Smooth muscle cell (in vitro differentiated cells): Measurements from ENCODE around the gene WDR88. TPM values are rescaled to one million over a fixed set of nuclear protein-coding genes. Genes with fewer than 3 reads are reported as not detected.
"Not testable (repeated sequence)": the region's sequence is repeated elsewhere in the genome, so short reads cannot be mapped to it uniquely, and the experiment has no call there.

Experiments used
- DNase-seq: peaks from one replicate; lab custom pipeline; 2025; ENCODE audit not compliant: unreplicated experiment; lab: John Stamatoyannopoulos, UW
- H2AFZ ChIP-seq: fragments of 200-600 bp; sonication (generic); 2 replicates; pipeline ENCODE4 v1.6.0; 2016; ENCODE audit warnings: antibody characterized with exemption, low read depth, mild to moderate bottlenecking
- H3F3A ChIP-seq: fragments of 200-600 bp; sonication (generic); 2 replicates; pipeline ENCODE4 v1.6.0; 2017; ENCODE audit warnings: antibody characterized with exemption, low read depth
- H3K27ac ChIP-seq: fragments of 200-600 bp; sonication (generic); 2 replicates; pipeline ENCODE4 v1.5.1; 2016; ENCODE audit warnings: low read depth, mild to moderate bottlenecking
- H3K27me3 ChIP-seq: fragments of 200-600 bp; sonication (generic); 2 replicates; pipeline ENCODE4 v1.6.1; 2016; ENCODE audit warnings: low read depth, mild to moderate bottlenecking
- H3K36me3 ChIP-seq: fragments of 200-600 bp; sonication (generic); 2 replicates; pipeline ENCODE4 v1.5.1; 2016; ENCODE audit warnings: low read depth
- H3K4me1 ChIP-seq: fragments of 200-600 bp; sonication (generic); 2 replicates; pipeline ENCODE4 v1.5.1; 2016; ENCODE audit warnings: low read depth
- H3K4me2 ChIP-seq: fragments of 200-600 bp; sonication (generic); 2 replicates; pipeline ENCODE4 v1.6.0; 2016; ENCODE audit warnings: mild to moderate bottlenecking
- H3K4me3 ChIP-seq: fragments of 200-600 bp; sonication (generic); 2 replicates; pipeline ENCODE4 v1.5.1; 2016; ENCODE audit warnings: mild to moderate bottlenecking
- H3K79me2 ChIP-seq: fragments of 200-600 bp; sonication (generic); 2 replicates; pipeline ENCODE4 v1.6.0; 2016; ENCODE audit warnings: low read depth, mild to moderate bottlenecking
- H3K9ac ChIP-seq: fragments of 200-600 bp; sonication (generic); 2 replicates; pipeline ENCODE4 v1.6.0; 2016; ENCODE audit warnings: low read depth
- H3K9me3 ChIP-seq: fragments of 200-600 bp; sonication (generic); replicated peaks from 2 replicates; pipeline ENCODE4 v1.5.1; 2016; ENCODE audit warnings: low read depth
- H4K20me1 ChIP-seq: fragments of 200-600 bp; sonication (generic); 2 replicates; pipeline ENCODE4 v1.6.0; 2016; ENCODE audit warnings: low read depth
- WGBS: methylation state at CpG from one replicate; pipeline ENCODE4 v1.1.7; 2016; ENCODE audit warnings: low lambda C conversion rate; 5-methylcytosine and 5-hydroxymethylcytosine counted together
- polyA plus RNA-seq: library from polyadenylated mRNA; unstranded; fragments of >200 nt; fragmentation: Nextera tagmentation; extraction: Ambion mirVana; gene quantifications from 2 replicates; pipeline ENCODE4 v1.2.1, GENCODE V29; 2016
- total RNA-seq: library from RNA; depleted of rRNA; stranded (reverse); fragments of >200 nt; gene quantifications from 2 replicates; pipeline ENCODE4 v1.2.3, GENCODE V29; 2014
- TF ChIP-seq, protein P1 (sequence below): fragments of 200-600 bp; sonication (generic); IDR thresholded peaks from 2 replicates; pipeline ENCODE4 v1.5.1; 2017; ENCODE audit warnings: borderline replicate concordance, mild to moderate bottlenecking, antibody characterized with exemption; ENCODE audit not compliant: insufficient read depth, poor library complexity, severe bottlenecking

The WDR88 gene
- total and polyA plus RNA-seq, 2 experiments from 2014 or later: not detected

DNA sequence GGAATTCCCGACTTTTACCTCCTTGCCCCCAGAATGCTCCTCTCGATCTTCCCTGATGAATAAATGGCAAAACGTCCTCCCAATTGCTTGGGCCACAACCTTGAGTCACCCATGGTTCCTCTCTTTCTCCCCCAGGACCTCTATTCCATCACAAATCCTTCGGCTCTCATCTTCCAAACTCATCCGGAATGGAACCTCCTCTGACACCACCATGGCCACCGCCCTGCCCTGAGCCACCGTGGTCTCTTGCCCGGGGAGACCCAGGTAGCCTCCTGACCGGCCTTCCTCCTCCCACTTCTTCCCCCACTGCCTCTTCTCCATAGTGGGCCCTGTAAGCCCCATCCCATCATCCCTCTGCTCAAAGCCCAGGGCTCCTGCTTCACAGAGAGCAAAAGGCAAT lies 88.8 kb downstream of the WDR88 start:
- peaks cover 36% of the 10 kb centered on the region for H3K27me3 ChIP-seq
- WGBS: 87% methylated on average over 9 of the region's 9 CpGs
- H3F3A ChIP-seq: no peaks in the 10 kb centered on the region
- H3K9me3 ChIP-seq: no peaks in the 10 kb centered on the region
- no peak overlapping the region for H3K4me3 ChIP-seq
- H3K27ac ChIP-seq: no peak overlapping the region
- H3K36me3 ChIP-seq: no peaks in the 10 kb centered on the region
- no peaks in the 10 kb centered on the region for H4K20me1 ChIP-seq
- DNase-seq: no peak
- no peak overlapping the region for H3K4me2 ChIP-seq
- H3K79me2 ChIP-seq: no peaks in the 10 kb centered on the region
- H3K9ac ChIP-seq: no peak overlapping the region
- H2AFZ ChIP-seq: no peak overlapping the region
- TF ChIP-seq, protein P1, sequence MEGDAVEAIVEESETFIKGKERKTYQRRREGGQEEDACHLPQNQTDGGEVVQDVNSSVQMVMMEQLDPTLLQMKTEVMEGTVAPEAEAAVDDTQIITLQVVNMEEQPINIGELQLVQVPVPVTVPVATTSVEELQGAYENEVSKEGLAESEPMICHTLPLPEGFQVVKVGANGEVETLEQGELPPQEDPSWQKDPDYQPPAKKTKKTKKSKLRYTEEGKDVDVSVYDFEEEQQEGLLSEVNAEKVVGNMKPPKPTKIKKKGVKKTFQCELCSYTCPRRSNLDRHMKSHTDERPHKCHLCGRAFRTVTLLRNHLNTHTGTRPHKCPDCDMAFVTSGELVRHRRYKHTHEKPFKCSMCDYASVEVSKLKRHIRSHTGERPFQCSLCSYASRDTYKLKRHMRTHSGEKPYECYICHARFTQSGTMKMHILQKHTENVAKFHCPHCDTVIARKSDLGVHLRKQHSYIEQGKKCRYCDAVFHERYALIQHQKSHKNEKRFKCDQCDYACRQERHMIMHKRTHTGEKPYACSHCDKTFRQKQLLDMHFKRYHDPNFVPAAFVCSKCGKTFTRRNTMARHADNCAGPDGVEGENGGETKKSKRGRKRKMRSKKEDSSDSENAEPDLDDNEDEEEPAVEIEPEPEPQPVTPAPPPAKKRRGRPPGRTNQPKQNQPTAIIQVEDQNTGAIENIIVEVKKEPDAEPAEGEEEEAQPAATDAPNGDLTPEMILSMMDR: no peak
- H3K4me1 ChIP-seq: no peaks in the 10 kb centered on the region

GRCh38 chr19:33221638-33222037 lies 89.7 kb downstream of the WDR88 start:
- no peaks in the 10 kb centered on the region for H3F3A ChIP-seq
- H3K36me3 ChIP-seq: no peaks in the 10 kb centered on the region
- H3K4me3 ChIP-seq: no peak overlapping the region
- H3K4me2 ChIP-seq: no peak overlapping the region
- H3K9ac ChIP-seq: no peak overlapping the region
- H3K27ac ChIP-seq: no peak overlapping the region
- TF ChIP-seq, protein P1: no peak
- H2AFZ ChIP-seq: no peak overlapping the region
- 90% methylated on average over 6 of the region's 6 CpGs for WGBS
- H3K4me1 ChIP-seq: no peaks in the 10 kb centered on the region
- no peaks in the 10 kb centered on the region for H3K9me3 ChIP-seq
- peaks cover 45% of the 10 kb centered on the region for H3K27me3 ChIP-seq
- no peak for DNase-seq
- no peaks in the 10 kb centered on the region for H4K20me1 ChIP-seq
- no peaks in the 10 kb centered on the region for H3K79me2 ChIP-seq

- not testable (repeated sequence) for H3K4me3 ChIP-seq, H3K4me1 ChIP-seq, H2AFZ ChIP-seq, H3K79me2 ChIP-seq, H3K4me2 ChIP-seq, H3K36me3 ChIP-seq, H3F3A ChIP-seq, H3K9ac ChIP-seq, DNase-seq, H3K9me3 ChIP-seq, H3K27ac ChIP-seq, H4K20me1 ChIP-seq
- 97% methylated on average over 2 of the region's 2 CpGs for WGBS
- H3K27me3 ChIP-seq: peaks cover 51% of the 10 kb centered on the region
These were observed 90.3 kb downstream of the WDR88 start for GRCh38 chr19:33222255-33222654.

GRCh38 chr19:33224694-33225457 lies 93.0 kb downstream of the WDR88 start:
- no peaks in the 10 kb centered on the region for H3K79me2 ChIP-seq
- peaks cover 63% of the 10 kb centered on the region for H3K27me3 ChIP-seq
- H3F3A ChIP-seq: no peaks in the 10 kb centered on the region
- DNase-seq: no peak
- TF ChIP-seq, protein P1: no peak
- H3K4me2 ChIP-seq: peak overlapping the region; percentile 72
- no peak overlapping the region for H2AFZ ChIP-seq
- H3K4me1 ChIP-seq: no peaks in the 10 kb centered on the region
- peaks cover 9% of the 10 kb centered on the region for H3K9me3 ChIP-seq
- no peaks in the 10 kb centered on the region for H4K20me1 ChIP-seq
- no peak overlapping the region for H3K9ac ChIP-seq
- no peak overlapping the region for H3K27ac ChIP-seq
- no peaks in the 10 kb centered on the region for H3K36me3 ChIP-seq
- peak overlapping the region; percentile 34 for H3K4me3 ChIP-seq
- 74% methylated on average over 15 of the region's 18 CpGs for WGBS

Other genes with a start within 250 kb of the WDR88 start
- 11.7 and 19.3 TPM in 2 replicates for gene CEP89, start 160.2 kb upstream of the WDR88 start, total RNA-seq
- 18.5 and 19.6 TPM in 2 replicates for gene CEP89, start 160.2 kb upstream of the WDR88 start, polyA plus RNA-seq
- gene FAAP24, start 159.9 kb upstream of the WDR88 start, total RNA-seq: 2.2 and 4.7 TPM in 2 replicates
- 5.3 and 6.3 TPM in 2 replicates for gene FAAP24, start 159.9 kb upstream of the WDR88 start, polyA plus RNA-seq
- 3.5 and 4.9 TPM in 2 replicates for gene RHPN2, start 67.2 kb upstream of the WDR88 start, total RNA-seq
- gene RHPN2, start 67.2 kb upstream of the WDR88 start, polyA plus RNA-seq: 1.2 and 4.3 TPM in 2 replicates
- 2.8 and 5.1 TPM in 2 replicates for gene GPATCH1, start 50.9 kb upstream of the WDR88 start, total RNA-seq
- 4.3 TPM in 2 replicates for gene GPATCH1, start 50.9 kb upstream of the WDR88 start, polyA plus RNA-seq
- gene LRP3, start 62.2 kb downstream of the WDR88 start, total RNA-seq: 13.5 and 17.3 TPM in 2 replicates
- 21.4 and 30.5 TPM in 2 replicates for gene LRP3, start 62.2 kb downstream of the WDR88 start, polyA plus RNA-seq
- gene SLC7A10, start 93.7 kb downstream of the WDR88 start, total RNA-seq: not detected in 2 replicates
- 0.51 and 0.73 TPM in 2 replicates for gene SLC7A10, start 93.7 kb downstream of the WDR88 start, polyA plus RNA-seq
- 1.1 and 2.1 TPM in 2 replicates for gene CEBPA, start 170.4 kb downstream of the WDR88 start, total RNA-seq
- 1.2 and 5.8 TPM in 2 replicates for gene CEBPA, start 170.4 kb downstream of the WDR88 start, polyA plus RNA-seq
- gene CEBPG, start 241.6 kb downstream of the WDR88 start, total RNA-seq: 27.8 and 29.9 TPM in 2 replicates
- 15.3 and 17.1 TPM in 2 replicates for gene CEBPG, start 241.6 kb downstream of the WDR88 start, polyA plus RNA-seq